Mesenchymal stem cell (in vitro differentiated cells and primary cell): ENCODE results near the gene AFAP1.
A peak's percentile ranks its signal among the peaks of the same experiment; 100 is the strongest.

Source experiments
- DNase-seq: peaks from one replicate; pipeline ENCODE4 v3.0.0-alpha.2; 2013
- H2AFZ ChIP-seq: one replicate; pipeline ENCODE4 v1.6.1; 2013; ENCODE audit warnings: low read depth, mild to moderate bottlenecking, control low read depth, inconsistent platforms, low read length, moderate library complexity
- H2AK5ac ChIP-seq: 2 replicates; pipeline ENCODE4 v1.6.1; 2013; ENCODE audit warnings: low read length, moderate library complexity, mild to moderate bottlenecking, inconsistent platforms; ENCODE audit not compliant: severe bottlenecking
- H2BK120ac ChIP-seq: one replicate; pipeline ENCODE4 v1.6.1; 2013; ENCODE audit warnings: low read depth, mild to moderate bottlenecking, inconsistent platforms, low read length, moderate library complexity
- H2BK12ac ChIP-seq, 2 experiments: one replicate each; pipeline ENCODE4 v1.6.1; 2013; ENCODE audit warnings: inconsistent platforms in 2 of 2, low read length in 2 of 2, mild to moderate bottlenecking in 2 of 2, moderate library complexity in 2 of 2, control low read depth in 1 of 2
- H2BK15ac ChIP-seq: one replicate; pipeline ENCODE4 v1.6.1; 2013; ENCODE audit warnings: mild to moderate bottlenecking, low read depth, inconsistent platforms; ENCODE audit not compliant: poor library complexity, severe bottlenecking
- H2BK5ac ChIP-seq: 2 replicates; pipeline ENCODE4 v1.6.1; 2013; ENCODE audit warnings: low read depth, mild to moderate bottlenecking, low read length, control low read depth, inconsistent platforms; ENCODE audit not compliant: poor library complexity, severe bottlenecking
- H3K14ac ChIP-seq, 2 experiments: one replicate each; pipeline ENCODE4 v1.6.1; 2013; ENCODE audit warnings: inconsistent platforms in 2 of 2, low read length in 2 of 2, control low read depth in 1 of 2, mild to moderate bottlenecking in 1 of 2, moderate library complexity in 1 of 2
- H3K18ac ChIP-seq, 2 experiments: one replicate each; pipeline ENCODE4 v1.6.1; 2013; ENCODE audit warnings: inconsistent platforms in 2 of 2, low read length in 2 of 2, control low read depth in 1 of 2, low read depth in 1 of 2, mild to moderate bottlenecking in 1 of 2
- H3K23ac ChIP-seq, 2 experiments: one replicate each; pipeline ENCODE4 v1.6.1; 2013; ENCODE audit warnings: inconsistent platforms in 2 of 2, low read length in 2 of 2, mild to moderate bottlenecking in 2 of 2, moderate library complexity in 2 of 2, control low read depth in 1 of 2
- H3K27ac ChIP-seq: 2 replicates; pipeline ENCODE4 v1.5.1; 2013; ENCODE audit warnings: mild to moderate bottlenecking, moderate library complexity, low read length, control low read depth, inconsistent platforms; ENCODE audit not compliant: poor library complexity, severe bottlenecking
- H3K27me3 ChIP-seq, 2 experiments: 2 replicates each; pipeline versions ENCODE4 v1.6.1 to v1.7.0; 2013; ENCODE audit warnings: low read length in 2 of 2, mild to moderate bottlenecking in 2 of 2, moderate library complexity in 2 of 2, control low read depth in 1 of 2, inconsistent platforms in 1 of 2; ENCODE audit not compliant: control insufficient read depth in 1 of 2, insufficient read depth in 1 of 2
- H3K36me3 ChIP-seq, 2 experiments: 2 replicates each; pipeline versions ENCODE4 v1.6.1 to v1.7.0; 2013; ENCODE audit warnings: low read length in 2 of 2, control low read depth in 1 of 2, inconsistent platforms in 1 of 2, low read depth in 1 of 2, mild to moderate bottlenecking in 1 of 2; ENCODE audit not compliant: insufficient read depth in 2 of 2, control insufficient read depth in 1 of 2
- H3K4ac ChIP-seq, 2 experiments: one replicate each; pipeline ENCODE4 v1.6.1; 2013; ENCODE audit warnings: inconsistent platforms in 2 of 2, low read length in 2 of 2, mild to moderate bottlenecking in 2 of 2, moderate library complexity in 2 of 2, control low read depth in 1 of 2, low read depth in 1 of 2
- H3K4me1 ChIP-seq: 2 replicates; pipeline ENCODE4 v1.6.1; 2013; ENCODE audit warnings: low read depth, low read length, control low read depth; ENCODE audit not compliant: control insufficient read depth, insufficient read depth
- H3K4me2 ChIP-seq: 2 replicates; pipeline ENCODE4 v1.6.1; 2013; ENCODE audit warnings: low read length, mild to moderate bottlenecking, inconsistent platforms; ENCODE audit not compliant: poor library complexity, severe bottlenecking
- H3K4me3 ChIP-seq, 2 experiments: 2 replicates each; pipeline versions ENCODE4 v1.5.1 to v1.7.0; 2013; ENCODE audit warnings: low read length in 2 of 2, mild to moderate bottlenecking in 2 of 2, control low read depth in 1 of 2, low read depth in 1 of 2; ENCODE audit not compliant: insufficient read depth in 1 of 2
- H3K79me1 ChIP-seq: replicated peaks from 2 replicates; pipeline ENCODE4 v1.6.1; 2013; ENCODE audit warnings: mild to moderate bottlenecking, control low read depth, low read length, inconsistent platforms; ENCODE audit not compliant: poor library complexity, severe bottlenecking
- H3K9ac ChIP-seq: 2 replicates; pipeline ENCODE4 v1.7.0; 2013; ENCODE audit warnings: mild to moderate bottlenecking, low read length, moderate library complexity
- H3K9me3 ChIP-seq: 2 replicates; pipeline ENCODE4 v1.7.0; 2013; ENCODE audit warnings: mild to moderate bottlenecking, low read length; ENCODE audit not compliant: control insufficient read depth
- H4K8ac ChIP-seq: one replicate; pipeline ENCODE4 v1.6.1; 2013; ENCODE audit warnings: inconsistent platforms, mild to moderate bottlenecking, low read length, moderate library complexity
- H4K91ac ChIP-seq: one replicate; pipeline ENCODE4 v1.6.1; 2013; ENCODE audit warnings: mild to moderate bottlenecking, low read length, inconsistent platforms
- WGBS: methylation state at CpG from one replicate; pipeline ENCODE4 v1.1.7; 2013; ENCODE audit warnings: mixed read lengths; 5-methylcytosine and 5-hydroxymethylcytosine counted together

Gene AFAP1

GRCh38 chr4:7863911-7864681 lies 75.6 kb downstream of the AFAP1 start:
- WGBS = 97% methylated on average over 4 of the region's 4 CpGs
- Histone ChIP-seq H3K14ac (no peak overlapping the region), H2BK12ac (no peak overlapping the region), H2BK5ac (no peak overlapping the region), H2BK15ac (no peak overlapping the region), H3K23ac (no peak overlapping the region), H3K79me1 (peaks cover 20% of the 10 kb centered on the region), H3K9me3 (no peaks in the 10 kb centered on the region), H3K27ac (no peak overlapping the region), H3K36me3 (peaks cover 30 to 43% of the 10 kb centered on the region in 2 experiments), H4K8ac (no peak overlapping the region), H3K18ac (no peak overlapping the region), H3K4me3 (no peak overlapping the region), H3K4me1 (peaks cover 19% of the 10 kb centered on the region), H2BK120ac (no peak overlapping the region), H3K4ac (no peak overlapping the region), H2AK5ac (no peak overlapping the region), H3K4me2 (no peak overlapping the region), H2AFZ (no peak overlapping the region), H3K27me3 (no peaks in the 10 kb centered on the region), H3K9ac (no peak overlapping the region), H4K91ac (no peak overlapping the region)
- no peak for DNase-seq

GRCh38 chr4:7862561-7863192 lies 77.0 kb downstream of the AFAP1 start:
- H4K8ac ChIP-seq = no peak overlapping the region
- H3K9me3 ChIP-seq = no peaks in the 10 kb centered on the region
- no peak overlapping the region for H3K4me2 ChIP-seq
- no peak overlapping the region for H2BK120ac ChIP-seq
- peaks cover 27 to 30% of the 10 kb centered on the region in 2 experiments for H3K36me3 ChIP-seq
- no peaks in the 10 kb centered on the region for H3K27me3 ChIP-seq
- peak overlapping the region; percentile 9 for H2AK5ac ChIP-seq
- H3K4me3 ChIP-seq = no peak overlapping the region
- peaks cover 20% of the 10 kb centered on the region for H3K79me1 ChIP-seq
- no peak overlapping the region for H2BK15ac ChIP-seq
- no peak overlapping the region for H3K9ac ChIP-seq
- 90% methylated on average over 15 of the region's 16 CpGs for WGBS
- H3K14ac ChIP-seq = no peak overlapping the region
- H3K18ac ChIP-seq = no peak overlapping the region
- no peak overlapping the region for H2AFZ ChIP-seq
- H3K4ac ChIP-seq = no peak overlapping the region
- H3K4me1 ChIP-seq = peaks cover 21% of the 10 kb centered on the region
- peak overlapping the region; percentile 1 for H3K27ac ChIP-seq
- peak overlapping the region in 1 of 2 experiments; percentile 31 for H2BK12ac ChIP-seq
- no peak for DNase-seq
- no peak overlapping the region for H4K91ac ChIP-seq
- H3K23ac ChIP-seq = no peak overlapping the region
- H2BK5ac ChIP-seq = no peak overlapping the region

GRCh38 chr4:7861440-7861881 lies 78.2 kb downstream of the AFAP1 start:
- no peak overlapping the region for H2BK15ac ChIP-seq
- DNase-seq = peak; percentile 65
- no peak overlapping the region for H2BK12ac ChIP-seq
- WGBS = 34% methylated on average over 6 of the region's 6 CpGs
- H2BK120ac ChIP-seq = no peak overlapping the region
- peaks cover 21% of the 10 kb centered on the region for H3K79me1 ChIP-seq
- H2AK5ac ChIP-seq = peak overlapping the region; percentile 99
- peaks cover 23% of the 10 kb centered on the region for H3K4me1 ChIP-seq
- peak overlapping the region; percentile 23 for H3K4me2 ChIP-seq
- peak overlapping the region in 1 of 2 experiments; percentile 80 for H3K18ac ChIP-seq
- H3K23ac ChIP-seq = no peak overlapping the region
- peaks cover 19 to 20% of the 10 kb centered on the region in 2 experiments for H3K36me3 ChIP-seq
- peak overlapping the region; percentile 91 for H3K27ac ChIP-seq
- peak overlapping the region in 1 of 2 experiments; percentile 29 for H3K4me3 ChIP-seq
- H3K9ac ChIP-seq = peak overlapping the region; percentile 77
- H4K8ac ChIP-seq = no peak overlapping the region
- no peak overlapping the region for H3K14ac ChIP-seq
- peak overlapping the region; percentile 97 for H2BK5ac ChIP-seq
- no peak overlapping the region for H2AFZ ChIP-seq
- no peak overlapping the region for H4K91ac ChIP-seq
- no peaks in the 10 kb centered on the region for H3K27me3 ChIP-seq
- peak overlapping the region; percentile 4 to 5 for H3K4ac ChIP-seq
- H3K9me3 ChIP-seq = no peaks in the 10 kb centered on the region

- H3K9ac ChIP-seq = peak overlapping the region; percentile 77
- H4K8ac ChIP-seq = peak overlapping the region; percentile 20
- peaks cover 24% of the 10 kb centered on the region for H3K4me1 ChIP-seq
- peaks cover 22% of the 10 kb centered on the region for H3K79me1 ChIP-seq
- H3K4me2 ChIP-seq = no peak overlapping the region
- no peak overlapping the region for H3K23ac ChIP-seq
- H3K18ac ChIP-seq = peak overlapping the region; percentile 69 to 92
- no peak overlapping the region for H3K4ac ChIP-seq
- no peak overlapping the region for H2AFZ ChIP-seq
- H3K36me3 ChIP-seq = peaks cover 17% of the 10 kb centered on the region in 2 experiments
- peak overlapping the region; percentile 85 to 98 for H2BK12ac ChIP-seq
- 92% methylated on average over 18 of the region's 19 CpGs for WGBS
- no peak overlapping the region for H3K4me3 ChIP-seq
- no peak overlapping the region for H2BK15ac ChIP-seq
- no peaks in the 10 kb centered on the region for H3K9me3 ChIP-seq
- peak overlapping the region; percentile 91 for H4K91ac ChIP-seq
- DNase-seq = no peak
- H2BK5ac ChIP-seq = peak overlapping the region; percentile 40
- peak overlapping the region; percentile 91 for H3K27ac ChIP-seq
- H2BK120ac ChIP-seq = no peak overlapping the region
- H2AK5ac ChIP-seq = peak overlapping the region; percentile 16
- peak overlapping the region in 1 of 2 experiments; percentile 94 for H3K14ac ChIP-seq
- no peaks in the 10 kb centered on the region for H3K27me3 ChIP-seq
Measured at GRCh38 chr4:7860600-7861163, 79.0 kb downstream of the AFAP1 start.
